SK-N-SH (cell line): Measurements from ENCODE around the gene PLGRKT. TPM values are rescaled to one million over a fixed set of nuclear protein-coding genes. Genes with fewer than 3 reads are reported as not detected.
A peak's percentile ranks its signal among the peaks of the same experiment; 100 is the strongest.
"Not testable (repeated sequence)": the region's sequence is repeated elsewhere in the genome, so short reads cannot be mapped to it uniquely, and the experiment has no call there.

Source experiments
- CTCF ChIA-PET: fragments of 300-600, 350-600 bp; formaldehyde crosslinking; extraction: SDS; loops from one replicate; lab custom pipeline; 2021; lab: Yijun Ruan, JAX
- POLR2A ChIA-PET: fragments of 350-600 bp; sonication (Branson Sonifier 250); formaldehyde crosslinking; extraction: SDS; loops from one replicate; lab custom pipeline; 2020; ENCODE audit warnings: antibody characterized with exemption, inconsistent platforms; lab: Yijun Ruan, JAX
- DNase-seq: peaks from one replicate; pipeline ENCODE4 v3.0.0; 2012
- H2AFZ ChIP-seq: fragments of 200-600 bp; sonication (generic); 2 replicates; pipeline ENCODE4 v1.8.1; 2016; ENCODE audit warnings: antibody characterized with exemption, mild to moderate bottlenecking, low read depth
- H3F3A ChIP-seq: fragments of 200-600 bp; sonication (generic); replicated peaks from 2 replicates; pipeline ENCODE3; 2016; ENCODE audit warnings: antibody characterized with exemption, mild to moderate bottlenecking; ENCODE audit not compliant: insufficient read depth
- H3K27ac ChIP-seq, 2 experiments: fragments of 200-500 bp in 1 of 2; fragments of 200-600 bp in 1 of 2; sonication (Bioruptor generic) in 1 of 2; sonication (generic), shearing (Covaris generic) in 1 of 2; 2 replicates each; pipeline versions ENCODE4 v1.5.1 to v1.6.1; 2014 to 2016; ENCODE audit warnings: low read depth in 2 of 2, inconsistent platforms in 1 of 2, low read length in 1 of 2, mild to moderate bottlenecking in 1 of 2, mixed read lengths in 1 of 2
- H3K27me3 ChIP-seq: fragments of 200-600 bp; sonication (generic), shearing (Covaris generic); 2 replicates; pipeline ENCODE4 v1.6.1; 2016; ENCODE audit warnings: mixed run types; ENCODE audit not compliant: insufficient read depth
- H3K36me3 ChIP-seq, 2 experiments: fragments of 200-500 bp in 1 of 2; fragments of 200-600 bp in 1 of 2; sonication (Bioruptor generic) in 1 of 2; sonication (generic) in 1 of 2; replicated peaks in 1 of 2; 2 replicates each; pipeline versions ENCODE3 to v1.5.1; 2014 to 2016; ENCODE audit warnings: low read length in 1 of 2, mild to moderate bottlenecking in 1 of 2; ENCODE audit not compliant: insufficient read depth in 2 of 2, control insufficient read depth in 1 of 2
- H3K4me1 ChIP-seq, 2 experiments: fragments of 200-500 bp in 1 of 2; fragments of 200-600 bp in 1 of 2; sonication (Bioruptor generic) in 1 of 2; sonication (generic), shearing (Covaris generic) in 1 of 2; 2 replicates each; pipeline versions ENCODE4 v1.5.1 to v1.6.1; 2014 to 2016; ENCODE audit warnings: low read depth in 1 of 2, low read length in 1 of 2, mixed run types in 1 of 2; ENCODE audit not compliant: insufficient read depth in 2 of 2, control insufficient read depth in 1 of 2
- H3K4me2 ChIP-seq: fragments of 200-600 bp; sonication (generic), shearing (Covaris generic); 2 replicates; pipeline ENCODE4 v1.6.1; 2017; ENCODE audit warnings: mixed run types
- H3K4me3 ChIP-seq, 2 experiments: fragments of 200-500 bp in 1 of 2; fragments of 200-600 bp in 1 of 2; sonication (Bioruptor generic) in 1 of 2; sonication (generic), shearing (Covaris generic) in 1 of 2; 2 replicates each; pipeline versions ENCODE4 v1.5.1 to v1.8.1; 2014 to 2016; ENCODE audit warnings: low read depth in 2 of 2, inconsistent platforms in 1 of 2, low read length in 1 of 2, mild to moderate bottlenecking in 1 of 2, mixed read lengths in 1 of 2, moderate library complexity in 1 of 2
- H3K79me2 ChIP-seq: fragments of 200-600 bp; sonication (generic); 2 replicates; pipeline ENCODE4 v1.8.1; 2017; ENCODE audit warnings: mild to moderate bottlenecking; ENCODE audit not compliant: insufficient read depth
- H3K9ac ChIP-seq: fragments of 200-600 bp; sonication (generic); 2 replicates; pipeline ENCODE4 v1.6.1; 2017; ENCODE audit warnings: mixed run types
- H3K9me2 ChIP-seq: fragments of 200-600 bp; sonication (generic); 2 replicates; pipeline ENCODE4 v1.6.1; 2017; ENCODE audit warnings: mixed run types
- H3K9me3 ChIP-seq: fragments of 200-600 bp; sonication (generic); 2 replicates; pipeline ENCODE4 v1.6.1; 2017; ENCODE audit warnings: mixed run types, mild to moderate bottlenecking, moderate library complexity
- H4K20me1 ChIP-seq: fragments of 200-600 bp; sonication (generic); 2 replicates; pipeline ENCODE4 v1.6.1; 2017; ENCODE audit warnings: mild to moderate bottlenecking, mixed run types; ENCODE audit not compliant: insufficient read depth
- CTCF ChIP-seq: fragments of 200-600 bp; sonication (generic); IDR thresholded peaks from 2 replicates; pipeline ENCODE4 v1.6.1; 2017; ENCODE audit warnings: antibody characterized with exemption, mild to moderate bottlenecking, moderate library complexity
- GABPA ChIP-seq: IDR thresholded peaks from 2 replicates; pipeline ENCODE4 v1.4.0; 2012; ENCODE audit warnings: low read depth, mild to moderate bottlenecking
- PBX3 ChIP-seq: IDR thresholded peaks from 2 replicates; pipeline ENCODE4; 2012
- ZBTB33 ChIP-seq: IDR thresholded peaks from 2 replicates; pipeline ENCODE4 v1.4.0; 2012; ENCODE audit warnings: low read depth, borderline replicate concordance
- WGBS: methylation state at CpG from one replicate; pipeline ENCODE4 v1.1.6; 2017; ENCODE audit warnings: low lambda C conversion rate; 5-methylcytosine and 5-hydroxymethylcytosine counted together
- polyA plus RNA-seq, 3 experiments: library from polyadenylated mRNA; depleted of rRNA; stranded (reverse); fragments of >200 nt; gene quantifications; 2 replicates each; pipeline ENCODE4 v1.2.3, GENCODE V29; 2012

Gene PLGRKT
- polyA plus RNA-seq, 1 of the 3 experiments (the other 2 are of a cell fraction), result 11.4 TPM

- H3K4me3 ChIP-seq, H3K9ac ChIP-seq, H3K9me3 ChIP-seq, H3K4me2 ChIP-seq, H3K9me2 ChIP-seq, H3K4me1 ChIP-seq, DNase-seq, H2AFZ ChIP-seq, POLR2A ChIA-PET, CTCF ChIA-PET, H3K79me2 ChIP-seq, H4K20me1 ChIP-seq, H3K27ac ChIP-seq, H3K27me3 ChIP-seq: not testable (repeated sequence)
- Histone ChIP-seq H3K36me3 (peaks cover 19 to 21% of the 10 kb centered on the region in 2 experiments), H3F3A (peaks cover 13% of the 10 kb centered on the region)
- 97% methylated on average over 13 of the region's 24 CpGs for WGBS
Observed at GRCh38 chr9:5432890-5433289, 4.8 kb downstream of the PLGRKT start.

GRCh38 chr9:5430912-5431311 is 6.8 kb downstream of the PLGRKT start:
- H3K9ac ChIP-seq, result no peak overlapping the region
- no peak overlapping the region for H3K27ac ChIP-seq
- H3K36me3 ChIP-seq, result peaks cover 18 to 20% of the 10 kb centered on the region in 2 experiments
- CTCF ChIA-PET, result interaction anchor here (1.9 kb wide), 1 partner anchor 245 kb away, joined by 7 read pairs; no protein-coding TSS in a partner anchor
- POLR2A ChIA-PET, result no interaction called here
- H3K27me3 ChIP-seq, result no peaks in the 10 kb centered on the region
- H4K20me1 ChIP-seq, result no peaks in the 10 kb centered on the region
- H3K4me1 ChIP-seq, result peaks cover 0 to 1% of the 10 kb centered on the region in 2 experiments; a peak in 2 of 4 replicates
- no peak overlapping the region for H3K4me3 ChIP-seq
- no peaks in the 10 kb centered on the region for H3K9me3 ChIP-seq
- no peaks in the 10 kb centered on the region for H3F3A ChIP-seq
- no peak for DNase-seq
- no peaks in the 10 kb centered on the region for H3K9me2 ChIP-seq
- 91% methylated on average over 3 of the region's 3 CpGs for WGBS
- H3K4me2 ChIP-seq, result no peak overlapping the region
- H3K79me2 ChIP-seq, result no peaks in the 10 kb centered on the region
- TF ChIP-seq ZBTB33 (no peak), PBX3 (no peak), GABPA (no peak), CTCF (peak; percentile 26; the same call in 1 of the 2 replicates)
- no peak overlapping the region for H2AFZ ChIP-seq
